ENCODE data around the gene PCMT1. TPM values are rescaled to one million over a fixed set of nuclear protein-coding genes. Genes with fewer than 3 reads are reported as not detected.

Gene PCMT1
- total RNA-seq, 4 donors from 2014 or later, result 77.5 to 101 (median 88.0) TPM

- Histone ChIP-seq H3K9me3 (no peaks in the 10 kb centered on the region), H3K36me3 (peaks cover 0 to 87% (median 7%) of the 10 kb centered on the region in 3 donors), H3K27ac (no peak overlapping the region), H3K4me3 (no peak overlapping the region), H3K4me1 (no peaks in the 10 kb centered on the region), H3K27me3 (no peaks in the 10 kb centered on the region)
- DNase-seq, result no peak
- intact Hi-C loops (cut with DNase I), result no loop called here
- WGBS, 2 donors, result 66 to 94% methylated on average over 3 to 6 of the region's 6 CpGs
- TF ChIP-seq POLR2A (IDR thresholded peaks at IDR 0.05), result no peak
- no peak for TF ChIP-seq CTCF (IDR thresholded peaks at IDR 0.05)
Observed at GRCh38 chr6:149831308-149831820, 81.8 kb downstream of the PCMT1 start.

DNA sequence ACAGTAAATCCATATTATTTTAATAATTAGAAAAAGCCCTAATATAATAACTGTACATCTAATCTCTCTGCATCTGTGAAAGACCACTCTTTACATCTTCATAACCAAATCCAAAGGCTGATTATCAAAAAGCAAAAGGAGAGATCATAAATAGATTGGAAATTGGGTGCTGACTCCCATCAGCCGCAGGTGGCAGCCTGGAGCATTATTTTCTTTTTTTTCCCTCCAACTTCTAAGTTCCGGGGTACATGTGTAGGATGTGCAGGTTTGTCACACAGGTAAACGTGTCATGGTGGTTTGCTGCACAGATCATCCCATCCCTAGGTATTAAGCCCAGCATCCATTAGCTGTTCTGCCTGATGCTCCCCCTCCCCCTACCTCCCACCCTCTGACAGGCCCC is 84.1 kb downstream of the PCMT1 start:
- no peak overlapping the region for H3K27ac ChIP-seq
- H3K4me1 ChIP-seq, result no peaks in the 10 kb centered on the region
- H3K4me3 ChIP-seq, result no peak overlapping the region
- WGBS, 2 donors, result 88 to 89% methylated on average over 3 of the region's 3 CpGs
- TF ChIP-seq CTCF (IDR thresholded peaks at IDR 0.05), result no peak
- no peak for TF ChIP-seq POLR2A (IDR thresholded peaks at IDR 0.05)
- no peak for DNase-seq
- no peaks in the 10 kb centered on the region for H3K9me3 ChIP-seq
- H3K36me3 ChIP-seq, result peaks cover 0 to 86% (median 7%) of the 10 kb centered on the region in 3 donors
- intact Hi-C loops (cut with DNase I), result no loop called here
- no peaks in the 10 kb centered on the region for H3K27me3 ChIP-seq

- Histone ChIP-seq H3K27me3 (no peaks in the 10 kb centered on the region), H3K4me3 (no peak overlapping the region), H3K36me3 (peaks cover 0 to 86% (median 7%) of the 10 kb centered on the region in 3 donors), H3K4me1 (no peaks in the 10 kb centered on the region), H3K27ac (no peak overlapping the region), H3K9me3 (no peaks in the 10 kb centered on the region)
- intact Hi-C loops (cut with DNase I), result loop anchor here (5.0 kb wide), 1 partner anchor 88 kb away; the partner anchor contains the start of gene RAET1G
- 42 to 46% methylated on average over 5 of the region's 5 CpGs for WGBS, 2 donors
- TF ChIP-seq CTCF (IDR thresholded peaks at IDR 0.05) (peak; percentile 90 to 96 (median 92)), POLR2A (IDR thresholded peaks at IDR 0.05) (no peak)
- DNase-seq, result no peak
Observed at GRCh38 chr6:149834513-149835481, 85.3 kb downstream of the PCMT1 start.

- H3K4me1 ChIP-seq, result peaks cover 0 to 3% (median 0%) of the 10 kb centered on the region in 3 donors
- no peaks in the 10 kb centered on the region for H3K9me3 ChIP-seq
- peak overlapping the region in 1 of 4 donors; percentile 18 for H3K27ac ChIP-seq
- DNase-seq, result no peak
- intact Hi-C loops (cut with DNase I), result no loop called here
- peaks cover 0 to 68% (median 0%) of the 10 kb centered on the region in 3 donors for H3K36me3 ChIP-seq
- H3K27me3 ChIP-seq, result no peaks in the 10 kb centered on the region
- WGBS, 2 donors, result 43 to 49% methylated on average over 6 of the region's 8 CpGs
- TF ChIP-seq CTCF (IDR thresholded peaks at IDR 0.05) (peak in 5 of 6 experiments; percentile 48 to 78 (median 62)), POLR2A (IDR thresholded peaks at IDR 0.05) (no peak)
- H3K4me3 ChIP-seq, result no peak overlapping the region
Observed at GRCh38 chr6:149840345-149841075, 91.0 kb downstream of the PCMT1 start.

Measured in esophagus squamous epithelium (tissue), 5 donors.